ENCODE measurements around the gene ATOH8. TPM values are rescaled to one million over a fixed set of nuclear protein-coding genes. Genes with fewer than 3 reads are reported as not detected.
A peak's percentile ranks its signal among the peaks of the same experiment; 100 is the strongest.

ATOH8 gene
- total RNA-seq, 4 donors from 2014 or later, result 2.0 to 24.6 (median 7.6) TPM

DNA sequence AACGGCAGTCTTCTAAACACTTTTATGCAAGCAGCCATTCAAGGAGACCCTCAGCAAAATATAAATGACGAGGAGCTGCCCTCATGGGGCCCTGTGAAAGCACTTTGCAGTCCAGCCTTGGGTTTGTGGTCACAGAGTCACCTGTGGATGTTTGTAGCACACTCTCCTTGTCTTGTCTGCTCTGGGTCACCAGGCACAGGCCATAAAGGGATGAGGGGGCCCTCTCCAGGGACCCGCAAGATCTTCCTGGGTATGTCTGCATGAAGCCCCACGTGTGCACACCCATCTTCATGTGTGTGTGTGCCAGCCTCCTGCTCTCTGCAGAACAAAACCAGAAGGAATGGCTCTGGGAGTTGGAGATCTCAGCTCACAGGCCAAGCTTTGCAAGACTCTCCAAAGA is 36.2 kb downstream of the ATOH8 start:
- H3K27ac ChIP-seq, result no peak overlapping the region
- H3K4me1 ChIP-seq, result peaks cover 9 to 53% (median 31%) of the 10 kb centered on the region in 3 donors
- 74 to 100% methylated on average over 2 to 4 of the region's 4 CpGs for WGBS, 2 donors
- H3K9me3 ChIP-seq, result no peaks in the 10 kb centered on the region
- H3K27me3 ChIP-seq, result no peaks in the 10 kb centered on the region
- no peak for TF ChIP-seq POLR2A (IDR thresholded peaks at IDR 0.05)
- TF ChIP-seq, protein P1, sequence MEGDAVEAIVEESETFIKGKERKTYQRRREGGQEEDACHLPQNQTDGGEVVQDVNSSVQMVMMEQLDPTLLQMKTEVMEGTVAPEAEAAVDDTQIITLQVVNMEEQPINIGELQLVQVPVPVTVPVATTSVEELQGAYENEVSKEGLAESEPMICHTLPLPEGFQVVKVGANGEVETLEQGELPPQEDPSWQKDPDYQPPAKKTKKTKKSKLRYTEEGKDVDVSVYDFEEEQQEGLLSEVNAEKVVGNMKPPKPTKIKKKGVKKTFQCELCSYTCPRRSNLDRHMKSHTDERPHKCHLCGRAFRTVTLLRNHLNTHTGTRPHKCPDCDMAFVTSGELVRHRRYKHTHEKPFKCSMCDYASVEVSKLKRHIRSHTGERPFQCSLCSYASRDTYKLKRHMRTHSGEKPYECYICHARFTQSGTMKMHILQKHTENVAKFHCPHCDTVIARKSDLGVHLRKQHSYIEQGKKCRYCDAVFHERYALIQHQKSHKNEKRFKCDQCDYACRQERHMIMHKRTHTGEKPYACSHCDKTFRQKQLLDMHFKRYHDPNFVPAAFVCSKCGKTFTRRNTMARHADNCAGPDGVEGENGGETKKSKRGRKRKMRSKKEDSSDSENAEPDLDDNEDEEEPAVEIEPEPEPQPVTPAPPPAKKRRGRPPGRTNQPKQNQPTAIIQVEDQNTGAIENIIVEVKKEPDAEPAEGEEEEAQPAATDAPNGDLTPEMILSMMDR (IDR thresholded peaks at IDR 0.05), result no peak
- H3K4me3 ChIP-seq, result no peak overlapping the region
- peaks cover 0 to 12% (median 5%) of the 10 kb centered on the region in 3 donors for H3K36me3 ChIP-seq
- no peak for DNase-seq
- intact Hi-C loops (cut with DNase I), result no loop called here

DNA sequence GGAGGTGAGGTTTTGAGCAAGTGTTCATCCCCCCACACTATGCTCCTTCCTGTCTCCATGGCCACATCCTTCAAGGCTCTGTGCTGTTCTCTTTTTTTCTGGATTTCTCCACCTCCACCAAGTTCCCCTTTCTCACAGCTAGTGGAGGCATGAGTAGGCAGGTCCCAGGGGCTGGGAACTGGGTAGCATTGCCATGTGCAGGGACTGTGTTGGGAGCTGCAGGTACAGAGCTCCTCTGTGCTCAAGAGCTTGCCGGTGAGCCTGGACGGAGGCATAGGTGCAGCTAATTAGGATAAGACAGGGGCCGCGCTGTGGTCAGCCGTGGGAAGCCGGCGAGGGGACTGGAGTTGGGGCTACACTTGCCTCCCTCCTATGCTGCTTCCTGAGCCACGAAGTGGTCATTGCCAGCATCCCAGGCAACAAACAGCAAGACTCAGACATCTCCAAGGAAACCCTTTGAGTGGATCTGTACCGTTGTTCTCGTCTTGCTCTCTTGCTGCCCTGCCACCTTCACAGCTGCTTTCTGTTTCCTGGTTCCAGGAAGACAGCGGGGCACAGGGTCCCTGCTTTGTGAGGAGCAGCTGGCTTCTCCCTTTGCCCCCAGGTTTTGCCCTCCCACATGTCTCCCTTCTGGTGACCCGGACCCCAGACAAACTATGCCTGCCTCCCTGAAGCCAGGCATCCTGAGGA is 36.9 kb downstream of the ATOH8 start:
- DNase-seq, result no peak
- TF ChIP-seq, protein P1 (IDR thresholded peaks at IDR 0.05), result no peak
- TF ChIP-seq POLR2A (IDR thresholded peaks at IDR 0.05), result no peak
- Histone ChIP-seq H3K36me3 (peaks cover 0 to 12% (median 5%) of the 10 kb centered on the region in 3 donors), H3K27ac (no peak overlapping the region), H3K27me3 (no peaks in the 10 kb centered on the region), H3K9me3 (no peaks in the 10 kb centered on the region), H3K4me3 (no peak overlapping the region), H3K4me1 (peaks cover 16 to 53% (median 35%) of the 10 kb centered on the region in 3 donors)
- WGBS, 2 donors, result 68 to 88% methylated on average over 2 to 12 of the region's 12 CpGs
- intact Hi-C loops (cut with DNase I), result no loop called here

DNA sequence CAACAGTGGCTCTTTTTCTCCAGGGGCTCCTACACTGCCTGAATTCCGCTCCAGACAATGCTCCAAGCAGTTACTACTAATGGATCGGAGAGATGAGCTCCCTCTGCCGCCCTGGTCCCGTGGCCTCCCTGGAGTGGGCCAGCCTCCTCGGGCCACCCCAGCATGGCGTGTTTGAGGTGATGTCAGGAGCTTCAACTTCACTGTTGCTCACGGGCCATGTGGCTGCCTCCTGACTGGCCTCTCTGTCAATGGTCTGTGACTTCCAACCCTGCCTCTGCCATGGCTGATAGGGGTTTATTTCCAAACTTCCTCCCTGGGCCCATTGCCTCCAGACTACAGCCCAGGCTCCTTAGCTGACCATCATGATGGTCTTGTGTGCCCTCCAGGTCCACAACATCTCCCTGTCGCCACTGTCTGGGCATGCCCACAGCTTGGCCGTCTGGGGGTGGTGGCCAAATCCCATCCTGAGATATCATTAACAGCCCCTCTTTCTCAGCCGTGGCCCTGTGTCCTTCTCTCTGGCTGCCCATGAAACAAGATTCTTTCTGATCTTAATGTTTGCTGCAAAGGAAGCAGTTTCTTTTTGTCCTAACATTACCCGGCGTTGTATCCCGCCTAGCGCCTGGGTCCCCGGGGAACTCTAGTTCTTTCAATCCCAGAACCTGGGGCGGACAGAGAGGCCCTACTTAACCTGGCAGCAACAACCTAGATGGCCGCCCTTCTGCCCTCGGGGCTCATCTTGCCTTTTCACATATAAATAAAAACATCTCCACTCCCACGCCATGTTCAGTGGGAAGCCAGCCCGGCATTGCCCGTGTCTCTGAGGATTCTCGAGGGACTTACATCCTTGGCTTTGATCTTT is 38.1 kb downstream of the ATOH8 start:
- Histone ChIP-seq H3K9me3 (no peaks in the 10 kb centered on the region), H3K36me3 (peaks cover 0 to 7% (median 4%) of the 10 kb centered on the region in 3 donors), H3K4me3 (no peak overlapping the region), H3K4me1 (peaks cover 20 to 57% (median 48%) of the 10 kb centered on the region in 3 donors), H3K27me3 (no peaks in the 10 kb centered on the region), H3K27ac (peak overlapping the region in 3 of 4 donors; percentile 65 to 81 (median 65))
- no peak for TF ChIP-seq POLR2A (IDR thresholded peaks at IDR 0.05)
- TF ChIP-seq, protein P1 (IDR thresholded peaks at IDR 0.05), result no peak
- no peak for DNase-seq
- intact Hi-C loops (cut with DNase I), result no loop called here
- 53% methylated on average over 15 to 22 of the region's 22 CpGs for WGBS, 2 donors

DNA sequence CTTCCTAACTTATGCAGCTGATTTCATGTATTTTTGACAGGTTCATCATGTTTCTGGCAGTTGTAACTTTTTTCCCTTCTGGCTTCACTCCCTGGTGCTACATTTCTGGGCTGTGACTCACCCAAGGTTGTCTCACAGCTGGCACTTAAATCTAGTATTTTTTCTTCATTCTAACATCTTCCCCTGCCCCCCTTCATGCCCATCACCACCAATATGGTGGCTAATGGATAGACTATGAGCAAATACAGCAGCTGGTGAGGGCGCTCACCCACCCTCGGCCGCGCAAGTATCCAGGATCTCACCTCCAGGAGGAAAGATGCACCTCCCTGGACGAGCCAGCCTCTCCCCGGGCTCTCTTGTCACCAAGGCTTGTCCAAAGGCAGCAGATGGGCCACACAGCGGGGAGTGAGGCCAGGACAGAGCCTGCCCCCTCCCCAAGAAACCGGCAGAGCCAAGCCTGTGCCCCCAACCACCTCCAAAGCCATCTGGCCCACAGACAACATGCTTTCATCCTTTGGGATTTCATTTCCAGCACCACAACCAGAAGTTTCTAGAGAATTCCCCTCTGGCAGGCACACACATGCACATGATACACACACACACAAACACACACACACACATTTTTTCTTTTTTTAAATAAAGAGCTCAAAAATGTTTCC is 39.1 kb downstream of the ATOH8 start:
- intact Hi-C loops (cut with DNase I), result no loop called here
- H3K9me3 ChIP-seq, result no peaks in the 10 kb centered on the region
- WGBS, 2 donors, result 45 to 58% methylated on average over 6 to 8 of the region's 8 CpGs
- no peak for TF ChIP-seq POLR2A (IDR thresholded peaks at IDR 0.05)
- TF ChIP-seq, protein P1 (IDR thresholded peaks at IDR 0.05), result no peak
- H3K4me1 ChIP-seq, result peaks cover 20 to 67% (median 50%) of the 10 kb centered on the region in 3 donors
- peak overlapping the region in 3 of 4 donors; percentile 65 to 81 (median 65) for H3K27ac ChIP-seq
- DNase-seq, result no peak
- no peak overlapping the region for H3K4me3 ChIP-seq
- no peaks in the 10 kb centered on the region for H3K36me3 ChIP-seq
- no peaks in the 10 kb centered on the region for H3K27me3 ChIP-seq

Measured in esophagus squamous epithelium (tissue), 5 donors.